DMS79 (cell line): ENCODE measurements around the gene MACROD2.

Source experiments
- DNase-seq: peaks from one replicate; lab custom pipeline; 2025; lab: John Stamatoyannopoulos, UW

Gene MACROD2

DNA sequence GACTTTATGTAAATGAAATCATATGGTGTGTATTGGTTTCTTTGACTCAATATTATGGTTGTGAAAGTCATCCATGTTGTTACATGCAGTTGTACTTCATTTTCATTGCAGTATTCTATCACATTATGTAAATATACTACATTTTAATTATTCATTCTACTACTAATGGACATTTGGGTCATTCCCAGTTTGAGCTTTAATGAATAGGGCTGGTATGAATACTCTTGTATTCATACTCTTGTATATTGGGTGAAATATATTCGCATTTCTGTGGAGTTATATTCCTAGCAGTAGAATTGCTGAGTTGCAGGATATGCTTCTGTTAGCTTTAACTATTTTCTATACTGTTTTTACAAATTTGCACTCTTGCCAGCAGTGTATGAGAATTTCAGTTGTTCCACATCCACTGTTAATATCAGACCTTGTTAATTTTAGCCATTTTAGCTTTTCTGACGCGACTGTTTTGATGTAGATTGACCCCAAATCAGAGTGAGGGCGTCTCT is 1633.6 kb downstream of the MACROD2 start:
- DNase-seq = no peak

GRCh38 chr20:15630360-15630759 is 1635.0 kb downstream of the MACROD2 start:
- DNase-seq = no peak

DNA sequence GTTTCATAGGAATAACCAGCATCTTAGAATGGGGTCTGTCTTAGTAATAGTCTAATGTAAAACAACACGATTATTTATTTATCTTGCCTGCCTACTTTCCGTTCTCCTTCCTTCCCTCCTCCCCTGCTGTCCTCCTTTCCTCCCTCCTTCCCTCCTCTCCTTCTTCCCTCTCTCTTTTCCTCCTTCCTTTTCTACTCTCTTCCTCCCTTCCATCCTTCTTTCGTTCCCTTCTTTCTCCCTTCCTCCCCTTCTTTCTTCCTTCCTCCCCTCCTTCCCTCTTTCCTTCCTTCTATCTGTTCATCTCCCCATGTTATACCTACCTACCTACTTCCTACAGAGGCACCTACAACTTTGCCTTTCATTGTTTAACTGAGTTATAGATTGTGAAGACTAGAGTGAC is 1637.4 kb downstream of the MACROD2 start:
- no peak for DNase-seq

DNA sequence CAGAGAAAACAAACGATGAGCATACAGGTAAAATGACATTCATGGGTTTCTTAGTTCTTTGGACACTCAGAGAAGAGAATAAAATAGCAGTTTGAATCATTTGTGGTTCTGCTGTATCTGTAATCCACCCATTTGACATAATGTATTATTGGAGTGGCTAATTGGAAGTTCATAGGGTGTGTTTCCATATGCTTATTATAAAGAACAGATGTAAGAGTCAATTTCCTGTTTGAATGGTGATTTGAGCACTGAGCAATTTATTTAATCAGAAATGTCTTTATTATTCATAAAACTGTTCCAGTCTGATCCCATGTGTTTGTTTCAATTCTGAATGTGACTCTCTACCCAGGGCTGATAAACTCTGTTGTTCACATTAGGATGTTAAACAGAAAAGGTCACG is 1638.8 kb downstream of the MACROD2 start:
- DNase-seq = no peak

DNA sequence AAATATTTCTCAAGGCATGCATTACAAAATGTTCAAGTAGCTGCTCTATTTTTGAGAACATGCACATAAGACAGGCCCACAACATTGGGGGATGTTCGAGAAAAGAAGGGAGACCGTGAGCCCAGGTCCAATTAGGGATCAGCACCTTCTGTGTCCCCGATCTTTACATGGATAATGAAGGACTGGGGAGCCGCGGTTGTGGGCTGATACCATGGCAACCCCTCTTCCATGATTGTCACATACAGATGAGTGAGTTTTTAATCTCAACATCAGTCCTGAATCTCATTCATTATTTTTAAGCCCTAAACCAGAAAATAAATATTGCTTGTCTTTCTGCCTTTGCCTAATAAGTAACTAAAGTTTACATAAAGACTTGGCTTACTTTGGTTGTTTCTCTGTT is 1642.2 kb downstream of the MACROD2 start:
- no peak for DNase-seq

GRCh38 chr20:15637950-15638754 is 1642.8 kb downstream of the MACROD2 start:
- no peak for DNase-seq

DNA sequence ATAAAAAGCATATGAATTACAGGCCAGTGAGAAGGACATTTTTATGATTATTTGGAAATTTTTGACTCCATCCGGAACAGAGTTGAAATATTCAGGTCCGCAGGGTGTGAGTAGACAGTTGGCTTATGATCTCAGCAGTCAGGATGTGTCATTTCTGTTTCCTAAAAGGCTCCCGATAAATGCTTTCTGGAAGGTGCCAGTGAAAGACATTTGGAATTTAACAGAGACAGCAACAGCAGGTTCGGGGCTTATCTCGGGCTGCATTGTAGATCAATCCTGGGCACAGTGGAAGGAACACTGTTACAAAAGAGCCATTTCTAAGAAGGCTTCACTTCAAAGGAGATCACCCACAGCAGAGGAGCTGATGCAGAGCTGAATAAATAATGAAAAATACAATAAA is 1643.5 kb downstream of the MACROD2 start:
- DNase-seq = no peak

DNA sequence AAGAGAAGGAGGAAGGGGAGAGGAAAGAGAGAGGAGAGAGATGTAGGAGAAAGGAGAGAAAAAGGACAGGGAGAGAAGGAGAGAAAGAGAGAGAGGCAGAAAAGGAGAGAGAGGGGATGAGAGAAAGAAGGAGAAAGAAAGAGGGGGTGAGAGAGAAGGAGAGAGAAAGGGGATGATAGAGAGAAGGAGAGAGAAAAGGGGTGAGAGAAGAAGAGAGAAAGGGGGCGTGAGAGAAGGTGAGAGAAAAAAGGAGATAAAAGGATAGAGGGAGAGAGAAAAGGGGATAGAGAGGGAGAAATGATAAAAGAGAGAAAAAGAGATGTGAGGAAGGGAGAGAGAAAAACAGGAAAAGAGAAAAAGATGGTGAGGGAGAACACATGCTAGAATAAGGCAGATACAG is 1644.5 kb downstream of the MACROD2 start:
- no peak for DNase-seq

- no peak for DNase-seq
These were observed 1646.8 kb downstream of the MACROD2 start for GRCh38 chr20:15642109-15642508.

DNA sequence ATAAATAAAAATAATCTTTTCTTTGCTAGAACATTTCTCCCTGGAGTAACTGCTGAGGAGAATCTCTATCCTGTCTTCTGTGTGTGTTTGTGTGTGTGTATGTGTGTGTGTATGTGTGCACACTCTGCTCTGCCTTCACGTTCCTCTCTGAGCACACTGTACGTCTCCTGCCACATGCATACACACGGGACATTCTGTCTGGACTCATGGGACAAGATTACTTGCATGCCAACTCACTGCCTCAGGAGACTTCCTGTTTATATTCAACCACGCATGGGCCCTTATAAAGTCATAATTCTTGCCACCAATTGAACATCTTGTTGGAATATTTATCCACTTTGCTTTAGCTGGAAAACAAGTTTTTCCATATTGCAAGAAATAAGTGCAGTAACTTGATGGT is 1647.4 kb downstream of the MACROD2 start:
- DNase-seq = no peak

- DNase-seq = no peak
These were observed 1648.4 kb downstream of the MACROD2 start for GRCh38 chr20:15643713-15644112.

GRCh38 chr20:15645816-15646215 is 1650.5 kb downstream of the MACROD2 start:
- DNase-seq = no peak

DNA sequence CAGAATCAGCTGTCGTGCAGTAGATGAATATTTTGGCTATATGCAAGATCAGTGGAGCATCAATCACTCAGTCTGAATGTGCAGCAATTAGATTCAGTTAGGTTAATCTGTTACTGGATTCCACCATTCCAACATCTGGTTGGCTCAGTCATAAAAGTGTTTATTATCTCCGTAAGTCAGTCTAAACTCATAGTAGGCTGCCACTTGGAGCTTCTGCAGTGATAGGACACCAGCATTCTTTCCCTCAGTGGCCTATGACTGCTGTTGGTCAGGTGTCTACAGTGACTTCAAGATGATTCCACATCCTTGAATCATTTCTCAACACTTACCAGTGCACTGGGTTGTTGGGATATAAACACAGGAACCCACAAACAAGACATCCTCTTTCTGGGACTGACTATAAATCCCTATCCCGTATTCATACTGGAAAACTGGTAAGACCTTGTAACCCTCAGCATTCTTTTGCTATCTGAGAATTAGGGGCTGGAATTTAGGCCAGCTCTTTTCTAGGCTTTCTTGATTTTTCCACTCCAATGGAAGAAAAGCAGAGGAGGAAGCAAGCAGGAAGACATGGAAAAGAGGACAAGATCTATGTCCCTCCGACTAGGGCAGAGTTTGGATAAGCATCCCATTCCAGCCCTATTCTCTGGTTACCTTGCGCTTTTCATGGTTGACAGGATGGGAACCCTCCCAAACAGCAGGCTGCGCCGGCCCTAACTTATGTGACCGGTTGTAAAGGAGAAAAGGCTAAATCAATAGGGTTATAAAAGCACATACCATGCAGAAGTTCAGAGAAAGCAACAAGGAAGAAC is 1658.3 kb downstream of the MACROD2 start:
- DNase-seq = no peak

DNA sequence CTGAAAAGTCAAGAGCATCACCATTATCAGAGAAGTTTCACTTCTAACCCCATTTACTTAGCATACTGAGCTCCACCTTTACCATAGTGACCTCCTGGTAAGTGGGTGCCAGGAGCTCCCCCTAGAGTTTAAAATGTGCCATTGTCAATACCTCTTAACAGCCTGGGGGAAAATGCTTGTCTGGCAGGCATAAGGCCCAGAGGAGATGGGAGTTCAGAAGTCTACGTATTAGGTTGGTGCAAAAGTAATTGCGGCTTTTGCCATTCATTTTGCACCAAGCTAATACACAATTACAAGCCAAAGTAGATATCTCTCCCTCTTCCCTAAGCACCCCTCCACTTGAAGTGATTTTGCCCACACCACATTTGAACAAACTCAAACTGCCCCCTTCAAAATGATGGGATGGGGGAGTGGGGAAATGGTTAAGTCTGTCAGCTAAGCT is 1658.9 kb downstream of the MACROD2 start:
- DNase-seq = no peak

GRCh38 chr20:15655295-15655874 is 1660.1 kb downstream of the MACROD2 start:
- no peak for DNase-seq

GRCh38 chr20:15656124-15656523 is 1660.8 kb downstream of the MACROD2 start:
- DNase-seq = no peak

GRCh38 chr20:15658295-15658694 is 1663.0 kb downstream of the MACROD2 start:
- DNase-seq = no peak

- no peak for DNase-seq
These were observed 1677.9 kb downstream of the MACROD2 start for GRCh38 chr20:15673206-15673605.

DNA sequence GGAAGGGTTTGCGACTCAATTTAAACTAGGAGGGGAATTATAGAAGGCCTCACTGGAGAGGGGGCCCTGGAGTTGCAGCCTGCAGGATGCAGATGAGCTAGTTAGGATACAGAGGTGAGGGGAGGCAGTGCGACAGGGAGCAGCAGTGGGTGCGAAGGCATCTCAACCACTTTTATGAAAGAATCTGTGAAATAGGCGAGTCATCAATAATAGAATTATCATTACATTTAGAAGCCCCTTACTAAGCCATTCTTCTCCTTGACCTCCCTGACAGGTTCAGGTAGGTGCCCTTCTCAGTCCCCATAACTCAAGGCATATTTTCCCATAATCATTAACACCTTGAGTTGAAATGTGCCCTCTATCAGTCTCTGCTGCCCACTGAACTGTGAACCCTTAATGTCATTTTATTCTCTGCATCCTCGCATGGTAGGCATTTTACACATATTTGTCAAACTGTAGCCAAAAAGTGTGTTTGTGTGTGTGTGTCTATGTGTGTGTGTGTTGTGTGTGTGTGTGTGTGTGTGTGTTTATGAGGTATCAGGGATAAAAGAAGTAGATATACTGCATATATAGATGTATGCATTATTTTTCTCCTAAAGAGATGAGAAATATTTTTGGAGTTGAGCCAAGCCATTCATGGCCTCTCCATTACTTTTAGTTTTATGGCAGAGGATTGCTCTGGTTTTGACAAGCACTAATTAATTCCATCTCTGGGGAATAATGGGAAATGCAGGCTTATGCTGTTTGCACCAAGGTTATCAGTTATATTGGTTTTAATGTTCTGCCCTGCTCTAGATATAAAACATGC is 1679.1 kb downstream of the MACROD2 start:
- no peak for DNase-seq

- no peak for DNase-seq
These were observed 1679.8 kb downstream of the MACROD2 start for GRCh38 chr20:15675061-15675514.

DNA sequence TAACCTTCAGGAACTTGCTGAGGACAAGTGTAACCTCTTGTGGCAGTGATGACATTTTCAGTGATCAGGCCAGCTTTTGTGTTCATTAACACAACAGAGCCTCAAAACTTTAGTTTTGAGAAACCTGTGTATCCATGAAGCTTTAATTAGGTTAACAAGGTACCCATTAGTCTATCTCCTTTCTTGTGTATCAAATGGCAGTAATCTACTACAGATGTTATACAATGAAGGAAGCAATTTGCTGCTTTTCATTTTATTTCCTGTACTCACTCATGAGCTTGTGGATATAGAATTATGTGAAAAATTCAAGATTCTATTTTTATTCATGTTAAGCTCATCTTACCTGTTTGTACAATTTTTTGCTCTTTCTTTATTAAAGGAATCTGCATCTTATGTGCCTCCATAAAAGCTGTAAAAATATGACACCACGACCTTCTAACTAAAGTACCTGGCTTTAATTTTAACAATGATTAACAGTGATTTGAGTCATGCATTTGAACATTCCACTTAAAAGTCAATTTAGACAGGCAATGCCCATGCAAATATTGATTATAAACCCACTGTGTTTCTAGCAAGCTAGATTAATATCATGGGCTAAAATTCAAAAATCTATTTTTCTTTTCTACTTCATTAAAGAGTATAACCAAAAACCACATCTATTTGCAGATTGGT is 1680.6 kb downstream of the MACROD2 start:
- DNase-seq = no peak
